HG03139 (cell line): Measurements from ENCODE around the gene ELMOD1.
"Not testable (repeated sequence)": the region's sequence is repeated elsewhere in the genome, so short reads cannot be mapped to it uniquely, and the experiment has no call there.

Source experiments
- ATAC-seq: cut with Tn5 transposase; IDR thresholded peaks from one replicate; pipeline ENCODE4 v1.9.1; 2021; ENCODE audit not compliant: unreplicated experiment

ELMOD1 gene

GRCh38 chr11:107590460-107591377, at the start of gene ELMOD1:
TSS of gene ELMOD1 (plus strand) at chr11:107591147. CDS start at chr11:107618190, 27,043 bp downstream.
- ATAC-seq: peak; percentile 43

DNA sequence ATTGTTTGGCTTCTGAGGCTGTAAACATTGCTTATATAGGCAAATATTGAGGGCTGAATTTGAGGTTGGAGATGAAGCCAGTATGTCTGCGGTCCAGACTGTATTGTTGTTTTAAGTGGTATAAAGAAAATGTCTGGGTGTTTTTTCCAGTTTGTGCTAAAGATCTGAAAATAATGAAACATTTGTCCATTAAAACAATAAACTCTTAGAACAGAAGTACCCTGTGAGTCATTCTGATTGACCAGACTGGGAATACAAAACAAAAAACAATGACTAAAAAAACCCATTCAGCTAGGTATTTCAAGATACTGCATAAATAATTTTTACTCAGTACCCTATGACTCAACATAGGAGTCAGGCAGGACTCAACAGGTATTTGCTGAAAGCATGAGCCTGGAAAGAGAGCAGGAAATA, 45.8 kb upstream of the ELMOD1 start:
- ATAC-seq: no peak

- ATAC-seq: no peak
Measured at GRCh38 chr11:107547961-107548360, 43.0 kb upstream of the ELMOD1 start.

DNA sequence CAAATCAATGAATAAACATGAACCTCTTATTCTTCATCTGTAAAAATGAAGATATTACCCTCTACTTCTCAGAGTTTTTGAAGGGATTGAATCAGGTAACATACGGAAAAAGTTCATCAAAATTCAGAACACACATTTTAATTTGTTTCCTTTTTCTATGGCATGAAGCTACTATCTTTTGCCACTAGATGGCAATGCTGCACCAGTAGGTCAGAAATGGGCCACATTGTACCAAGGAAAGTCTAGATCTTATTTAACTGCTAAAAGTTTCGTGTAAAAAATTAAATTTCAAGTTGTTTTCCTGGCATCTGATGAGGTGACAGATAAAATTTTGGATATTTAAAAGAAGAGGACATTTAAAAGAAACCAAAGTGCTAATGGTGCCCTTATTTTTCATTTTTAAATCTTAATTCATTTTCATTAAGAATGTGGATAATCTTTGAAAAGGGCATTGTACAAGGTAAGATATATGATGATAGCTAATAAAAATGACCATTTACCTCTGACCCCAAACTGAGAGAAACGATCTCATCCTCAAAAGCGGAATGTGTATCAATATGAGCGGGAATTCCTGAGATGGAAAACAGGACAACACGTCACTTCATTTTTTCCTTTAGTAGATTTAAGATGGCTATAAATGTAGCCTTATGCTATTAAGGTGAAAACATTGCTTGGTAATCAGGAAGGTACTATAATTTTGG, 41.5 kb upstream of the ELMOD1 start:
- no peak for ATAC-seq

GRCh38 chr11:107549954-107550285, 41.0 kb upstream of the ELMOD1 start:
- no peak for ATAC-seq

- ATAC-seq: no peak
Measured at GRCh38 chr11:107550304-107550703, 40.6 kb upstream of the ELMOD1 start.

DNA sequence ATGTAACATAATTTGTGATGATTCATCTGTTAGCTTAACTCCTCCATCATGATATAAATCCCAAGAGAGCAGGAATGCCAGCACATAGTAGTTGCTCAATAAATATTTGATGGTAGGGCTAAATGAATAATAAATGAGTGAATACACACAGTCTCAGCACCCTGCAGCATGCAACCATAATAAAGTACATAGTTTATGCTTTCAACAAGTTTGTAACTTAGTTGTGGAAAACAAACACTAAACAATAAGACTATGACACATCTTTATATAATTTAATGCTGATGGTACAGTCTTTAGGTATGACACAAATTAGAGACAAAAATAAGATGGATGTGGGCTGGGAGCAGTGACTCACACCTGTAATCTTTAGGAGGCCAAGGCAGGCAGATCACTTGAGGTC, 29.3 kb upstream of the ELMOD1 start:
- ATAC-seq: no peak

DNA sequence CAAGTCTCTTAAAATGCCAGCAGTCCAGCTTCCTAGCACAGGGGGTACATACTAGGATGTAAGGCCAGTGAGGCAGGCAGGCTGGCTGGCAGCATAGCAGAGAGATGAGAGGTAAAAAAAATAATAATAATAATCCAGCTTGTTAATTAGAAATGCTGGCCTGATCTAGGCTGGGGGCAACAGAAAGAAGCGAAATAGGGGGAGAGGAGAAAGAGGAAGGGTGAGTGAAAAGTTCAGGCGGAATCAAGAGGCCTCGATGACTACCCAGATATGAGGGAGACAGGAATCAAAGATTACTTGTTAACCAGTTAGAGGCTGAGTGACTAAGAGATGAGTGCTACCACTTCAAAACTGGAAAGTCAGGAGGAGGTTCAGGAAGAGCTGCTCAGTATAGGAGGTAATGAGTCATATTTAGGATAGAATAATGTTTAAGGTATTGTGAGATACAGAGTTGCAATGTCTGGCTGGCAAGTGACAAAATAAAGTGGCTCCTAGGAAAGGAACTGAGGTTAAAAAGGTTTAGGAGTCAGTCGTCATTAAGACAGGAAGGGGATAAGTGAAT, 28.2 kb upstream of the ELMOD1 start:
- ATAC-seq: no peak

GRCh38 chr11:107563702-107564101, 27.2 kb upstream of the ELMOD1 start:
- ATAC-seq: peak; percentile 24

DNA sequence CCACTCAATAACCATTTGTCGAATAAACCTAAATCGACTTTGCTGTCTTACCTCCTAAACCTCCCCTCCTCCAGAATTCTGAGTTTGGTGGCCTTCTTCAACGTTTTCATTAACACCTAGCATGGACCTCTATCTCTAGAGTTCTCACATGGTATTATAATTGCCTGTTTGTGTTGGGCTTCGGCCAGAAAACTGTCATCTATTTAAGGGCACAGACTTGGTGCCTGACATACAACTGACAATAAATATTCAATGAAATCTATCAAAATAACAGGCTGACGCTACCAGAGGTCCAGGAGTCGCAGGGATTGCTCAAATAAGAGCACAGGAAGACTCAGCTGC, 26.1 kb upstream of the ELMOD1 start:
- ATAC-seq: peak; percentile 8

- peak; percentile 69 for ATAC-seq
Measured at GRCh38 chr11:107565219-107565937, 25.6 kb upstream of the ELMOD1 start, which contains the start of gene ALKBH8. TSS of gene ALKBH8 (minus strand) at chr11:107565735. CDS start at chr11:107560893, 4,842 bp downstream.

- ATAC-seq: not testable (repeated sequence)
Measured at GRCh38 chr11:107565955-107566501, 24.9 kb upstream of the ELMOD1 start.

DNA sequence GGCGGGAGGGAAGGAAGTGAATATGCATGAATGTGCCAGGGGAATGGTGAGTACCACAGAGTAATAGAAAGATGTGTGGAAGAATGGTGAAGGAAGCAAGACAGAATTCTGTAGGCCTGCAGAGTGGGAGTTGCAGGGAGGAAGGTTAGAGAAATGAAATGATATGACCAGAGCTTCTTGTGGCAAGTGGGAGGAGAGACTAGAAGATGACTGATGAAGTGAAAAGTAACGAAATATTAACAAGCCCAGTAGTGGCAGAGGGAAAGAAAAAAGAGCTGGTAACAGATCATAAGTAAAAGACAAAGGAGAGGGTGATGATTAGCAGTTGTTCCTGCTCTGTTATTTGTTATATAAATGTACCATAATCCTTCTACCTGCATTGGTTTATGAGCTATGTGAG, 24.4 kb upstream of the ELMOD1 start:
- no peak for ATAC-seq

- no peak for ATAC-seq
Measured at GRCh38 chr11:107567739-107568335, 23.1 kb upstream of the ELMOD1 start.

DNA sequence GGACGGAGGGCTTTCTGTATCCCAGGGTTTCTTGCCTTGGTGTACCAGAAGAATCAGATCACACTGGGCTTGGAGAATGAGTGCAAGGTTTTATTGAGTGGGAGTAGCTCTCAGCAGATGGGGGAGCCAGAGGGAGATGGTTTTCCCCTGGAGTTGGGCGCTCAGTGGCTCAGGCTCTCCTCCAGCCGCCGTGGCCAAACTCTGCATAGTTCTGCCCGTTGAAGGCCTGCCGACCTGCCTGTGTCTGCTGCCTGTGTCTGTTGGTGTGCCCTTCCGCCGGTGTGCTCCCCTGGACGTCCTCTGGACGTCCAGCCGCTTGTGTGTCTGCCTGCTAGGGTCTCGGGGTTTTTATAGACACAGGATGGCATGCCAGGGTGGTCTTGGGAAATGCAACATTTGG, 20.9 kb upstream of the ELMOD1 start:
- ATAC-seq: no peak

GRCh38 chr11:107573438-107573837, 17.5 kb upstream of the ELMOD1 start:
- no peak for ATAC-seq

GRCh38 chr11:107576497-107577345, 14.2 kb upstream of the ELMOD1 start:
- ATAC-seq: peak; percentile 54

- no peak for ATAC-seq
Measured at GRCh38 chr11:107577346-107577711, 13.6 kb upstream of the ELMOD1 start.

DNA sequence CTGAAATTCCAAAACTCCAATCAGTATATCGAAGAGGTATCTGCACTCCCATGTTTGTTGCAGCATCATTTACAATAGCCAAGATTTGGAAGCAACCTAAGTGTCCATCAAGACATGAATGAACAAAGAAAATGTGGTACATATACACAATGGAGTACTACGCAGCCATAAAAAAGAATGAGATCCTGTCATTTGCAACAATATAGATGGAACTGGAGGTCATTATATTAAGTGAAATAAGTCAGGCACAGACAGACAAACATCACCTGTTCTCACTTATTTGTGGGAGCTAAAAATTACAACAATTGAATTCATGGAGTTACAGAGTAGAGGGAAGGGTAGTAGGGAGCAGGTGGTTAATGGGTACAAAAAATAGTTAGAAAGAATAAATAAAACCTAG, 11.8 kb upstream of the ELMOD1 start:
- ATAC-seq: not testable (repeated sequence)

DNA sequence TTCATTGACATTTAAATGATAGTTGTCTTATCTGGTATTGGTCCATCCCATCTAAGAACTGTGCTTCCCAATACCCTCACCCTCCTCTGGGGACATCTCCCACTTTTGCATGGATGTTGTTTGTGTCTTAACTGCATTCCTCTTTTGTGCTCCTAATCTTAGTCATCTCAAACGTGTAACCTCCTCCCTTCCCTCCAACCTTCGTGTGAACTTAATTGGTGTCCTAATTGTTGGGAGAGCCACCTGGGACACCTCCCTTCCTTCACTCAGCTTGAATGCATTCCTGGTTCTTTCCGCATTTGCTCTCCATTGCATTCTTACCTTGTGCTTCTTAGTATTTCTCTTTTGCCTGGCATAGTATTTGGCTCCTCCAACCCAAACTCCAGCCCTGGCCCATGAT, 9.8 kb upstream of the ELMOD1 start:
- ATAC-seq: no peak
